Kidney epithelial cell (primary cell): Measurements from ENCODE around the gene ACAP3. TPM values are rescaled to one million over a fixed set of nuclear protein-coding genes. Genes with fewer than 3 reads are reported as not detected.

Experiments used
- DNase-seq: peaks from one replicate; pipeline ENCODE4 v3.0.0-alpha.2; 2010; ENCODE audit warnings: low read depth
- H3K27me3 ChIP-seq: 2 replicates; pipeline ENCODE4 v1.6.0; 2011; ENCODE audit warnings: low read length; ENCODE audit not compliant: control insufficient read depth, insufficient read depth
- H3K36me3 ChIP-seq: 2 replicates; pipeline ENCODE4 v1.5.1; 2011; ENCODE audit warnings: low read length; ENCODE audit not compliant: control insufficient read depth, insufficient read depth
- H3K4me3 ChIP-seq: 2 replicates; pipeline ENCODE4 v1.5.1; 2011; ENCODE audit warnings: low read depth, mild to moderate bottlenecking, control low read depth, low read length
- CTCF ChIP-seq: IDR thresholded peaks from 2 replicates; pipeline ENCODE4 v1.5.1; 2011; ENCODE audit warnings: mild to moderate bottlenecking, moderate library complexity, low read length, control low read depth, inconsistent platforms; ENCODE audit not compliant: insufficient read depth, poor library complexity, severe bottlenecking
- total RNA-seq: library from RNA; depleted of rRNA; stranded (reverse); fragments of >200 nt; gene quantifications from 2 replicates; pipeline ENCODE4 v1.2.3, GENCODE V29; 2015

Gene ACAP3
- total RNA-seq, 1 donor from 2014 or later, result 37.9 TPM

GRCh38 chr1:1246577-1247340, 61.0 kb downstream of the ACAP3 start, which contains the start of gene C1QTNF12:
C1QTNF12 (minus strand) TSS chr1:1246722; CDS start chr1:1246690, 32 bp downstream.
- no peak for TF ChIP-seq CTCF
- no peaks in the 10 kb centered on the region for H3K36me3 ChIP-seq
- no peak for DNase-seq
- H3K27me3 ChIP-seq, result peaks cover 43% of the 10 kb centered on the region
- H3K4me3 ChIP-seq, result no peak within 1 kb of the TSS

GRCh38 chr1:1245817-1246576, 61.7 kb downstream of the ACAP3 start:
- H3K4me3 ChIP-seq, result no peak overlapping the region
- peaks cover 47% of the 10 kb centered on the region for H3K27me3 ChIP-seq
- H3K36me3 ChIP-seq, result no peaks in the 10 kb centered on the region
- DNase-seq, result no peak
- TF ChIP-seq CTCF, result no peak

- H3K27me3 ChIP-seq, result peaks cover 51% of the 10 kb centered on the region
- H3K4me3 ChIP-seq, result no peak overlapping the region
- H3K36me3 ChIP-seq, result no peaks in the 10 kb centered on the region
- TF ChIP-seq CTCF, result no peak
- no peak for DNase-seq
These were observed 62.4 kb downstream of the ACAP3 start for GRCh38 chr1:1245178-1245816.

- H3K4me3 ChIP-seq, result no peak overlapping the region
- peaks cover 61% of the 10 kb centered on the region for H3K27me3 ChIP-seq
- no peaks in the 10 kb centered on the region for H3K36me3 ChIP-seq
- no peak for TF ChIP-seq CTCF
- no peak for DNase-seq
These were observed 63.4 kb downstream of the ACAP3 start for GRCh38 chr1:1244192-1244811.

- no peaks in the 10 kb centered on the region for H3K36me3 ChIP-seq
- H3K27me3 ChIP-seq, result peaks cover 63% of the 10 kb centered on the region
- DNase-seq, result no peak
- no peak for TF ChIP-seq CTCF
- no peak overlapping the region for H3K4me3 ChIP-seq
These were observed 63.9 kb downstream of the ACAP3 start for GRCh38 chr1:1243807-1244191.
